Glutamatergic neuron (in vitro differentiated cells): ENCODE results near the gene CDK2. TPM values are rescaled to one million over a fixed set of nuclear protein-coding genes. Genes with fewer than 3 reads are reported as not detected.
A peak's percentile ranks its signal among the peaks of the same experiment; 100 is the strongest.

ENCODE experiments used
- DNase-seq: peaks from one replicate; pipeline ENCODE4 v3.0.0; 2022
- H3K27ac Mint-ChIP-seq: one replicate; pipeline ENCODE4 v1.8.0; 2020; ENCODE audit warnings: mild to moderate bottlenecking, mixed read lengths, inconsistent platforms; ENCODE audit not compliant: unreplicated experiment
- H3K27me3 Mint-ChIP-seq: one replicate; pipeline ENCODE4 v1.8.0; 2020; ENCODE audit warnings: mild to moderate bottlenecking, moderate library complexity, mixed read lengths, inconsistent platforms; ENCODE audit not compliant: unreplicated experiment
- H3K36me3 Mint-ChIP-seq: one replicate; pipeline ENCODE4 v1.8.0; 2020; ENCODE audit warnings: mild to moderate bottlenecking, mixed read lengths, inconsistent platforms; ENCODE audit not compliant: unreplicated experiment
- H3K4me1 Mint-ChIP-seq: one replicate; pipeline ENCODE4 v1.8.0; 2020; ENCODE audit warnings: mild to moderate bottlenecking, low read depth, mixed read lengths, inconsistent platforms; ENCODE audit not compliant: unreplicated experiment
- H3K4me3 Mint-ChIP-seq: one replicate; pipeline ENCODE4 v1.8.0; 2020; ENCODE audit warnings: mild to moderate bottlenecking, mixed read lengths, inconsistent platforms; ENCODE audit not compliant: unreplicated experiment
- H3K9me3 Mint-ChIP-seq: one replicate; pipeline ENCODE4 v1.8.0; 2020; ENCODE audit warnings: mild to moderate bottlenecking, moderate library complexity, mixed read lengths, inconsistent platforms; ENCODE audit not compliant: unreplicated experiment
- total RNA-seq: library from RNA; stranded (reverse); fragmentation: NEBNext Ultra II Directional; extraction: Animal tissue kit (Norgen Biotek cat#: 25700); gene quantifications from one replicate; pipeline ENCODE4 v1.2.1, GENCODE V29; 2021; ENCODE audit not compliant: unreplicated experiment
- TF ChIP-seq, protein P1 (sequence below): fragments of 200-600 bp; sonication (generic); IDR thresholded peaks from one replicate; pipeline ENCODE4 v1.5.0; 2021; ENCODE audit not compliant: partially characterized antibody, unreplicated experiment

Gene CDK2
- total RNA-seq, 1 donor from 2014 or later: 20.5 TPM

DNA sequence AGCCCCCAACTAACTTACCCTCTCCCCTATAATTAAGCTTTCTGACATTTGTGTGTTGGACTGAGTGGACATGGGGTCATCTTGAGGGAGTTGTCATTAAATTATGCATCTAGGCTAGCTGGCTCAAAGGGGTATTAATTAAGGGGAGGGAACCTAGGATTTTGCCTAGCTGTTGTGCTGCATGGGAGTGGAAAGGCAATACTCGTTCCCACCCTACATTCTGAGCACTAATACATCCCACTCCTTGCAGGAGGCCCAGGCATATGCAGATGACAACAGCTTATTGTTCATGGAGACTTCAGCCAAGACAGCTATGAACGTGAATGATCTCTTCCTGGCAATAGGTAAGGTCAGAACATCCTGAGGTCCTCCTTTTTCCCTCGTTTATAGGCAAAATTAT lies 24.5 kb downstream of the CDK2 start:
- TF ChIP-seq, protein P1, sequence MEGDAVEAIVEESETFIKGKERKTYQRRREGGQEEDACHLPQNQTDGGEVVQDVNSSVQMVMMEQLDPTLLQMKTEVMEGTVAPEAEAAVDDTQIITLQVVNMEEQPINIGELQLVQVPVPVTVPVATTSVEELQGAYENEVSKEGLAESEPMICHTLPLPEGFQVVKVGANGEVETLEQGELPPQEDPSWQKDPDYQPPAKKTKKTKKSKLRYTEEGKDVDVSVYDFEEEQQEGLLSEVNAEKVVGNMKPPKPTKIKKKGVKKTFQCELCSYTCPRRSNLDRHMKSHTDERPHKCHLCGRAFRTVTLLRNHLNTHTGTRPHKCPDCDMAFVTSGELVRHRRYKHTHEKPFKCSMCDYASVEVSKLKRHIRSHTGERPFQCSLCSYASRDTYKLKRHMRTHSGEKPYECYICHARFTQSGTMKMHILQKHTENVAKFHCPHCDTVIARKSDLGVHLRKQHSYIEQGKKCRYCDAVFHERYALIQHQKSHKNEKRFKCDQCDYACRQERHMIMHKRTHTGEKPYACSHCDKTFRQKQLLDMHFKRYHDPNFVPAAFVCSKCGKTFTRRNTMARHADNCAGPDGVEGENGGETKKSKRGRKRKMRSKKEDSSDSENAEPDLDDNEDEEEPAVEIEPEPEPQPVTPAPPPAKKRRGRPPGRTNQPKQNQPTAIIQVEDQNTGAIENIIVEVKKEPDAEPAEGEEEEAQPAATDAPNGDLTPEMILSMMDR: no peak
- Mint-ChIP-seq H3K4me1 (no peaks in the 10 kb centered on the region), H3K27ac (no peak overlapping the region), H3K36me3 (no peaks in the 10 kb centered on the region), H3K9me3 (peaks cover 1% of the 10 kb centered on the region), H3K27me3 (no peaks in the 10 kb centered on the region), H3K4me3 (no peak overlapping the region)
- DNase-seq: no peak

DNA sequence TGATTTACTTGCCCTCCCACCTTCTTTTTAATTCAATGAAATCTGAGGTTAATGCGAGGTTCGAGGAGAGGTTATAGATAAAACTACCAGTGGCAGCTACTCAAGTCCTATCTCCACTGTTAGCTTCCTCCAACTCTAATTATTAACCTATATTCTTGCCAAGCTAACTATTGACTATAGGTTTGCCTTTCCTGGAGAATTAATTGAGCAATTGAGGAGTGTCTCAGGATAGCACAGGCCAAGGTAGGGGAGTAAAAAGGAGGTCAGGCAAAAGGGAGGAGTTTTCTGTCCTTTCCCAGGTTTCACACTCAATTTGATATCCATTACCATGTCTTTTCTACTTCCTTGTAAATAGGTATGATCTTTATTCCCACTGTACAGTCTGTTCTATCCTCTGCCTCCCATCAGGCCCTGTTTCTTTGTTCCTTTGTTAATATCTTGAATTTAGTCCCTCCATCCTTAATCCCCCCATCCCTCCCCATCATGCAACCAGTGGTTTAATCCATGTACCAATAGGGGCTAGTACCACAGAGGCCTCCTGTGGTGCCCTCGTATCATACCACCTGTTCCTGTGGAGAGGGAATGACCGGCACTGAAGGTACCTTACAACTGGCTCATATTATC lies 26.7 kb downstream of the CDK2 start:
- no peaks in the 10 kb centered on the region for H3K27me3 Mint-ChIP-seq
- no peak overlapping the region for H3K4me3 Mint-ChIP-seq
- DNase-seq: no peak
- no peaks in the 10 kb centered on the region for H3K36me3 Mint-ChIP-seq
- TF ChIP-seq, protein P1: no peak
- peaks cover 5% of the 10 kb centered on the region for H3K9me3 Mint-ChIP-seq
- no peaks in the 10 kb centered on the region for H3K4me1 Mint-ChIP-seq
- peak overlapping the region; percentile 68 for H3K27ac Mint-ChIP-seq

DNA sequence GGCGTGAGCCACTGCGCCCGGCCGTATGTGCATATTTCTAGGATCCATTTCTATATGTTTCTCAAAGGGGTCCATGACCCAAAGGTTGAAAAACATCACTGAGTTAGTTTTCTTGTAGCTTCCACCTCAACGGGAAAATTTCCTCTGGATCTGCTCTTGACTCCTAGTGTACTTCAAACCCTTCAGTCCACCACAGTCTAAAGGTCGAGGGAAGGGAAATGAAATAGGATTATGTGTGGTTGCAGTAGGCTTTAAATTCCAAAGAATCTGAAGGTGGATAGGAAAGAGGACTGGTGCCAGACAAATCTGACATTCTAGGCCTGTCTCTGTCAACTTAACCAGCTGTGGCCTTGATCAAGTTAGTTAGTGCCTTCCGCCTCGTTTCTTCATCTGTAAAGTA lies 28.7 kb downstream of the CDK2 start:
- no peak overlapping the region for H3K4me3 Mint-ChIP-seq
- peaks cover 9% of the 10 kb centered on the region for H3K9me3 Mint-ChIP-seq
- H3K4me1 Mint-ChIP-seq: no peaks in the 10 kb centered on the region
- TF ChIP-seq, protein P1: no peak
- no peak for DNase-seq
- no peaks in the 10 kb centered on the region for H3K27me3 Mint-ChIP-seq
- no peaks in the 10 kb centered on the region for H3K36me3 Mint-ChIP-seq
- H3K27ac Mint-ChIP-seq: no peak overlapping the region

DNA sequence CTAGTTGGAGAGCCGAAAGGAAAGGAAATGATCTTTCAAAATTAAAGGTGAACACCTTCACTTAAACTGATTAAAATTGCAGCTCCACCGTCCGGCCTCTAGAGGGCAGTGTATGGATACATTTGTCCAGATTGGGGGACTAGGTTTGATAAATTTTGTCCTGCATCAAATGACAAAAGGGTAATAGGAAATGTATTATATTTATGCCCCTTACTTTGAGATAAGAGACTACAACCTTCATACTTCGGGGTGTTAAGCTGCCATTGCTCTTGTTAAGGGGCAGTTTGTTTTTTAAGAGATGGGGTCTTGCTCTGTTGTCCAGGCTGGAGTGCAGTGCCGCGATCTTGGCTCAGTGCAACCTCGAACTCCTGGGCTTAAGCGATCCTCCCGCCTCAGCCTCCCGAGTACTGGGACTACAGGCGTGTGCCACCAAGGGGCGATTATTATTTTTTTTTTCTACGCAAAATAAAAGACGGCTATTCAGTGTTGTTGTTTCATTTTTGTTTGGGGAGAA lies 29.6 kb downstream of the CDK2 start:
- H3K27ac Mint-ChIP-seq: peak overlapping the region; percentile 79

More for the DNA sequence above, 29.6 kb downstream of the CDK2 start:
- TF ChIP-seq, protein P1: peak; percentile 86
- H3K4me1 Mint-ChIP-seq: no peaks in the 10 kb centered on the region
- DNase-seq: peak; percentile 50
- peaks cover 9% of the 10 kb centered on the region for H3K9me3 Mint-ChIP-seq
- H3K36me3 Mint-ChIP-seq: no peaks in the 10 kb centered on the region
- no peaks in the 10 kb centered on the region for H3K27me3 Mint-ChIP-seq
- H3K4me3 Mint-ChIP-seq: peak overlapping the region; percentile 96
